Epidermal melanocyte (primary cell): ENCODE results near the gene SPATA31D3.
"Not testable (repeated sequence)": the region's sequence is repeated elsewhere in the genome, so short reads cannot be mapped to it uniquely, and the experiment has no call there.

ENCODE experiments used
- DNase-seq: peaks from one replicate; pipeline ENCODE4 v3.0.0; 2011; ENCODE audit warnings: low spot score; ENCODE audit not compliant: insufficient read length

The SPATA31D3 gene

GRCh38 chr9:81976351-81976750 lies 33.1 kb downstream of the SPATA31D3 start:
- no peak for DNase-seq

GRCh38 chr9:81979196-81979595 lies 35.9 kb downstream of the SPATA31D3 start:
- DNase-seq, result no peak

GRCh38 chr9:81980568-81980967 lies 37.3 kb downstream of the SPATA31D3 start:
- DNase-seq, result no peak

- no peak for DNase-seq
These were observed 38.6 kb downstream of the SPATA31D3 start for GRCh38 chr9:81981883-81982282.

GRCh38 chr9:81984928-81985327 lies 41.6 kb downstream of the SPATA31D3 start:
- no peak for DNase-seq

GRCh38 chr9:81986051-81986450 lies 42.8 kb downstream of the SPATA31D3 start:
- DNase-seq, result no peak

- DNase-seq, result not testable (repeated sequence)
These were observed 45.2 kb downstream of the SPATA31D3 start, which contains the start of gene SPATA31D1 for GRCh38 chr9:81988472-81988871. TSS of gene SPATA31D1 (plus strand) at chr9:81988772. CDS start at chr9:81988819, 47 bp downstream.

- no peak for DNase-seq
These were observed 46.4 kb downstream of the SPATA31D3 start for GRCh38 chr9:81989700-81990099.

GRCh38 chr9:81993656-81994055 lies 50.4 kb downstream of the SPATA31D3 start:
- no peak for DNase-seq
